ENCODE measurements around the gene FALEC.

DNA sequence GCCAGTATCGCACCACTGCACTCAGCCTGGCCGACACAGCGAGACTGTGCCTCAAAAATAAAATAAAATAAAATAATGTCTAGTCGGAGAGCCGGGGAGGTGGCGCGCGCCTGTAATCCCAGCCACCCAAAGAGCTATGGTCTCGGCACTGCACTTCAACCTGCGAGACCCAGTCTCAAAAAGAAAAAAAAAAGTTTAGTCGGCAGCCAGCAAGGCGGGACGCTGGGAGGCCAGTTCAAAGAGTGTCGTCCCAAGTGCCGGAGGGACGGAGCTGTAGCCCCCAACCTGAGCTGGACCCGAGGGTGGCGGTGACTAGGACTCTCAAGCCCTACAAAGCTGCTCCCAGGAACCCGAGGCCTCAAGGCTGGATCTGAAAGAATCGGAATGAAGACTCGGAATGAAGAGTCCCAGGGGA, 632 bp upstream of the FALEC start:
- TF ChIP-seq, protein P1, sequence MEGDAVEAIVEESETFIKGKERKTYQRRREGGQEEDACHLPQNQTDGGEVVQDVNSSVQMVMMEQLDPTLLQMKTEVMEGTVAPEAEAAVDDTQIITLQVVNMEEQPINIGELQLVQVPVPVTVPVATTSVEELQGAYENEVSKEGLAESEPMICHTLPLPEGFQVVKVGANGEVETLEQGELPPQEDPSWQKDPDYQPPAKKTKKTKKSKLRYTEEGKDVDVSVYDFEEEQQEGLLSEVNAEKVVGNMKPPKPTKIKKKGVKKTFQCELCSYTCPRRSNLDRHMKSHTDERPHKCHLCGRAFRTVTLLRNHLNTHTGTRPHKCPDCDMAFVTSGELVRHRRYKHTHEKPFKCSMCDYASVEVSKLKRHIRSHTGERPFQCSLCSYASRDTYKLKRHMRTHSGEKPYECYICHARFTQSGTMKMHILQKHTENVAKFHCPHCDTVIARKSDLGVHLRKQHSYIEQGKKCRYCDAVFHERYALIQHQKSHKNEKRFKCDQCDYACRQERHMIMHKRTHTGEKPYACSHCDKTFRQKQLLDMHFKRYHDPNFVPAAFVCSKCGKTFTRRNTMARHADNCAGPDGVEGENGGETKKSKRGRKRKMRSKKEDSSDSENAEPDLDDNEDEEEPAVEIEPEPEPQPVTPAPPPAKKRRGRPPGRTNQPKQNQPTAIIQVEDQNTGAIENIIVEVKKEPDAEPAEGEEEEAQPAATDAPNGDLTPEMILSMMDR (IDR thresholded peaks at IDR 0.05): no peak
- TF ChIP-seq POLR2A (IDR thresholded peaks at IDR 0.05): no peak

Data from uterus (tissue), 2 donors.